Endothelial cell of umbilical vein (primary cell): ENCODE data around the gene TSEN34. TPM values are rescaled to one million over a fixed set of nuclear protein-coding genes. Genes with fewer than 3 reads are reported as not detected.

ENCODE experiments used
- BruUV-seq: library from RNA; stranded (reverse); fragments of 400-500 nt; replicated peaks from 2 replicates; lab custom pipeline; 2021; lab: Mats Ljungman, UMichigan
- CTCF ChIA-PET: fragments of 300-600, 350-600 bp; sonication (Branson Sonifier 250); formaldehyde crosslinking; loops from one replicate; lab custom pipeline; 2021; ENCODE audit warnings: antibody characterized with exemption, inconsistent platforms; lab: Charles Lee
- POLR2A ChIA-PET: fragments of 300-600, 350-600 bp; sonication (Branson Sonifier 250); formaldehyde crosslinking; loops from one replicate; lab custom pipeline; 2021; ENCODE audit warnings: antibody characterized with exemption, inconsistent platforms; lab: Charles Lee
- DNase-seq: peaks from one replicate; pipeline ENCODE4 v3.0.0-alpha.2; 2011; ENCODE audit warnings: low read depth, low spot score
- FAIRE-seq: peaks from 2 replicates; lab custom pipeline; 2011; peaks lifted over from hg19 to GRCh38; lab: Jason Lieb, UNC
- H2AFZ ChIP-seq: 2 replicates; pipeline ENCODE4 v1.6.0; 2012; ENCODE audit warnings: low read depth, low read length, control low read depth, inconsistent platforms
- H3K27ac ChIP-seq: 2 replicates; pipeline ENCODE4 v1.5.1; 2011; ENCODE audit warnings: low read depth, mild to moderate bottlenecking, control low read depth, low read length, moderate library complexity; ENCODE audit not compliant: insufficient read depth
- H3K27me3 ChIP-seq, 2 experiments: 2 replicates each; pipeline versions ENCODE4 v1.6.0 to v1.6.1; 2011; ENCODE audit warnings: low read length in 2 of 2, mixed read lengths in 1 of 2; ENCODE audit not compliant: control insufficient read depth in 2 of 2, insufficient read depth in 2 of 2
- H3K36me3 ChIP-seq, 2 experiments: 2 replicates in 1 of 2; 3 replicates in 1 of 2; pipeline ENCODE4 v1.5.1; 2011; ENCODE audit warnings: low read length in 2 of 2, mild to moderate bottlenecking in 1 of 2, moderate library complexity in 1 of 2; ENCODE audit not compliant: control insufficient read depth in 2 of 2, insufficient read depth in 2 of 2; ENCODE audit errors: extremely low read depth in 1 of 2
- H3K4me1 ChIP-seq: 3 replicates; pipeline ENCODE4 v1.5.1; 2011; ENCODE audit warnings: mild to moderate bottlenecking, low read length; ENCODE audit not compliant: control insufficient read depth, insufficient read depth; ENCODE audit errors: extremely low read depth
- H3K4me2 ChIP-seq: 2 replicates; pipeline ENCODE4 v1.6.1; 2011; ENCODE audit warnings: low read length, control low read depth, mixed read lengths; ENCODE audit not compliant: insufficient read depth
- H3K4me3 ChIP-seq, 3 experiments: fragments of 200-600 bp in 1 of 3; sonication (generic), shearing (Covaris generic) in 1 of 3; replicated peaks in 1 of 3; 2 replicates each; pipeline ENCODE4 v1.5.1; 2011 to 2016; ENCODE audit warnings: control low read depth in 3 of 3, low read length in 3 of 3, mild to moderate bottlenecking in 2 of 3, inconsistent platforms in 1 of 3, low read depth in 1 of 3, moderate library complexity in 1 of 3; ENCODE audit not compliant: insufficient read depth in 1 of 3
- H3K79me2 ChIP-seq: 2 replicates; pipeline ENCODE4 v1.6.0; 2012; ENCODE audit warnings: low read length, inconsistent platforms; ENCODE audit not compliant: control insufficient read depth, insufficient read depth
- H3K9ac ChIP-seq: replicated peaks from 2 replicates; pipeline ENCODE3; 2011; ENCODE audit warnings: low read length, control low read depth; ENCODE audit not compliant: insufficient read depth; ENCODE audit errors: extremely low read depth
- H3K9me1 ChIP-seq: replicated peaks from 3 replicates; pipeline ENCODE4 v1.6.0; 2011; ENCODE audit warnings: mild to moderate bottlenecking, low read length; ENCODE audit not compliant: control insufficient read depth, insufficient read depth; ENCODE audit errors: extremely low read depth
- H3K9me3 ChIP-seq: replicated peaks from 2 replicates; pipeline ENCODE4 v1.5.1; 2012; ENCODE audit warnings: low read length, inconsistent platforms; ENCODE audit not compliant: control insufficient read depth, insufficient read depth
- H4K20me1 ChIP-seq: replicated peaks from 2 replicates; pipeline ENCODE3; 2011; ENCODE audit warnings: mild to moderate bottlenecking, low read length; ENCODE audit not compliant: control insufficient read depth, insufficient read depth; ENCODE audit errors: extremely low read depth
- EZH2 ChIP-seq: IDR thresholded peaks from 2 replicates; pipeline ENCODE4 v1.6.1; 2012; ENCODE audit warnings: borderline replicate concordance, low read depth, mild to moderate bottlenecking, moderate library complexity, low read length, inconsistent platforms; ENCODE audit not compliant: severe bottlenecking
- FOS ChIP-seq: IDR thresholded peaks from 2 replicates; pipeline ENCODE4 v1.6.1; 2011; ENCODE audit warnings: mild to moderate bottlenecking, low read length, moderate library complexity, borderline replicate concordance; ENCODE audit not compliant: insufficient read depth
- GATA2 ChIP-seq: IDR thresholded peaks from 2 replicates; pipeline ENCODE4 v1.7.0; 2011; ENCODE audit warnings: low read depth, mild to moderate bottlenecking, moderate library complexity, mixed read lengths, low read length; ENCODE audit not compliant: insufficient read length, insufficient read depth
- MYC ChIP-seq: IDR thresholded peaks from one replicate; pipeline ENCODE4 v1.6.1; 2011; ENCODE audit warnings: mild to moderate bottlenecking, low read depth, low read length
- POLR2A ChIP-seq: IDR thresholded peaks from 2 replicates; pipeline ENCODE4 v1.6.1; 2012; ENCODE audit warnings: low read depth, mild to moderate bottlenecking, control low read depth, low read length
- POLR2AphosphoS5 ChIP-seq: IDR thresholded peaks from 2 replicates; pipeline ENCODE4 v1.6.1; 2012; ENCODE audit warnings: low read depth, mild to moderate bottlenecking, control low read depth, low read length, moderate library complexity; ENCODE audit not compliant: insufficient read depth
- dilution Hi-C: fragments of 300-500 bp; cut with MboI; formaldehyde crosslinking; loops from one replicate; pipeline ENCODE4 v1.15.0; 2019; ENCODE audit warnings: low sequenced_read_pairs; ENCODE audit not compliant: extremely low pct_ligation_motif_present
- intact Hi-C: fragments of 100-400 bp; cut with micrococcal nuclease; formaldehyde crosslinking; loops from one replicate; pipeline ENCODE4 v1.10.0; 2022
- polyA plus RNA-seq, 4 experiments: library from polyadenylated mRNA; depleted of rRNA in 3 of 4; stranded (reverse) in 3 of 4; unstranded in 1 of 4; fragments of >200 nt; gene quantifications; 2 replicates each; pipeline versions ENCODE4 v1.2.1 to v1.2.3, GENCODE V29; 2011 to 2012; ENCODE audit warnings: missing spikeins in 1 of 4
- total RNA-seq: library from RNA; stranded (reverse); gene quantifications from 2 replicates; pipeline ENCODE4 v1.2.3, GENCODE V29; 2021
- TF ChIP-seq, protein P1 (sequence below): IDR thresholded peaks from 2 replicates; pipeline ENCODE4 v1.6.1; 2011; ENCODE audit not compliant: insufficient read depth, insufficient read length
- TF ChIP-seq, protein P2 (sequence below), 2 donors: IDR thresholded peaks; 1 replicate in 1 of 2; 2 replicates in 1 of 2; pipeline ENCODE4 v1.5.1; 2011; ENCODE audit warnings: low read length in 2 of 2, mild to moderate bottlenecking in 2 of 2, moderate library complexity in 2 of 2, control low read depth in 1 of 2, inconsistent platforms in 1 of 2, low read depth in 1 of 2; ENCODE audit not compliant: insufficient read depth in 1 of 2; ENCODE audit errors: extremely low read depth in 1 of 2

Gene TSEN34
- total and polyA plus RNA-seq, 2 donors (not counting 3 experiments of a cell fraction or from before 2014, with no cell fraction given) = 40.7 to 81.9 TPM

DNA sequence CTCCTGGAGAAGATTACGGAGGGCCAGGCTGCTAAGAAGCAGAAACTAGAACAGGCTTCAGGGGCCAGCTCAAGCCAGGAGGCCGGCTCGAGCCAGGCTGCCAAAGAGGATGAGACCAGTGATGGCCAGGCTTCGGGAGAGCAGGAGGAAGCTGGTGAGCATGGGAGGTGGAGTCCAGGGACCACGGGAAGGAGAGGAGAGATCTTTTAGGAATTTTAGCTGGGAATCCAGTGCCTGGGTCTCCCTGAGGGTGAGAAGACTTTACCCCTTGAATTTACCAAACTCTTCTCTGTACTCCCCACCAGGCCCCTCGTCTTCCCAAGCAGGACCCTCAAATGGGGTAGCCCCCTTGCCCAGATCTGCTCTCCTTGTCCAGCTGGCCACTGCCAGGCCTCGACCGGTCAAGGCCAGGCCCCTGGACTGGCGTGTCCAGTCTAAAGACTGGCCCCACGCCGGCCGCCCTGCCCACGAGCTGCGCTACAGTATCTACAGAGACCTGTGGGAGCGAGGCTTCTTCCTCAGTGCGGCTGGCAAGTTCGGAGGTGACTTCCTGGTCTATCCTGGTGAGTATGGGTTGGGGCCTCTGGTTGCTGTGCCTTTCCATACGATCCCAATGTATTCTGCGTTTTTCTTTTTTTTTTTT lies 824 bp downstream of the TSEN34 start:
- dilution Hi-C loops (no loop called here), intact Hi-C loops (loop anchor here (2.0 kb wide), 2 partner anchors 271 to 279 kb away; partner anchors contain the start of gene LENG9)
- ChIA-PET POLR2A (interaction anchor here (0.7 to 5.2 kb wide), 3 partner anchors 9 to 34 kb away, joined by 4 to 91 read pairs (median 5); partner anchors contain the start of gene RPS9), CTCF (interaction anchor here (1.4 to 2.7 kb wide), 6 partner anchors 9 to 74 kb away, joined by 3 to 15 read pairs (median 7); partner anchors contain the start of gene RPS9)
- DNase-seq = no peak
- FAIRE-seq = no peak
- H3K36me3 ChIP-seq = peaks cover 1 to 8% of the 10 kb centered on the region in 2 experiments
- H2AFZ ChIP-seq = peak overlapping the region; percentile 92
- H3K79me2 ChIP-seq = peaks cover 30% of the 10 kb centered on the region
- TF ChIP-seq EZH2 (no peak), POLR2A (no peak), GATA2 (no peak), MYC (no peak), POLR2AphosphoS5 (no peak), FOS (no peak)
- TF ChIP-seq, protein P1, sequence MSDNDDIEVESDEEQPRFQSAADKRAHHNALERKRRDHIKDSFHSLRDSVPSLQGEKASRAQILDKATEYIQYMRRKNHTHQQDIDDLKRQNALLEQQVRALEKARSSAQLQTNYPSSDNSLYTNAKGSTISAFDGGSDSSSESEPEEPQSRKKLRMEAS = no peak
- TF ChIP-seq, protein P2, sequence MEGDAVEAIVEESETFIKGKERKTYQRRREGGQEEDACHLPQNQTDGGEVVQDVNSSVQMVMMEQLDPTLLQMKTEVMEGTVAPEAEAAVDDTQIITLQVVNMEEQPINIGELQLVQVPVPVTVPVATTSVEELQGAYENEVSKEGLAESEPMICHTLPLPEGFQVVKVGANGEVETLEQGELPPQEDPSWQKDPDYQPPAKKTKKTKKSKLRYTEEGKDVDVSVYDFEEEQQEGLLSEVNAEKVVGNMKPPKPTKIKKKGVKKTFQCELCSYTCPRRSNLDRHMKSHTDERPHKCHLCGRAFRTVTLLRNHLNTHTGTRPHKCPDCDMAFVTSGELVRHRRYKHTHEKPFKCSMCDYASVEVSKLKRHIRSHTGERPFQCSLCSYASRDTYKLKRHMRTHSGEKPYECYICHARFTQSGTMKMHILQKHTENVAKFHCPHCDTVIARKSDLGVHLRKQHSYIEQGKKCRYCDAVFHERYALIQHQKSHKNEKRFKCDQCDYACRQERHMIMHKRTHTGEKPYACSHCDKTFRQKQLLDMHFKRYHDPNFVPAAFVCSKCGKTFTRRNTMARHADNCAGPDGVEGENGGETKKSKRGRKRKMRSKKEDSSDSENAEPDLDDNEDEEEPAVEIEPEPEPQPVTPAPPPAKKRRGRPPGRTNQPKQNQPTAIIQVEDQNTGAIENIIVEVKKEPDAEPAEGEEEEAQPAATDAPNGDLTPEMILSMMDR (IDR thresholded peaks at IDR 0.05; ENCODE audit: extremely low read depth in 1 of 2, insufficient read depth in 1 of 2, low read depth in 1 of 2, low read length in 2 of 2) = no peak
- peak overlapping the region; percentile 90 for H3K4me2 ChIP-seq
- peak overlapping the region; percentile 84 for H3K9ac ChIP-seq
- H4K20me1 ChIP-seq = no peaks in the 10 kb centered on the region
- peak overlapping the region; percentile 64 to 88 (median 78) for H3K4me3 ChIP-seq
- no TSS peak for BruUV-seq
- peak overlapping the region; percentile 86 for H3K27ac ChIP-seq
- H3K9me3 ChIP-seq = no peaks in the 10 kb centered on the region
- peaks cover 16% of the 10 kb centered on the region for H3K4me1 ChIP-seq
- H3K9me1 ChIP-seq = no peaks in the 10 kb centered on the region
- H3K27me3 ChIP-seq = no peaks in the 10 kb centered on the region
